Esophagus muscularis mucosa (tissue), 3 donors: ENCODE data around the gene MDFIC2.

ENCODE experiments used
- CTCF ChIP-seq, 3 experiments: fragments of 200-600 bp in 2 of 3; fragments of 450-650 bp in 1 of 3; sonication (generic) in 2 of 3; IDR thresholded peaks; one replicate each; pipeline ENCODE4 v1.5.1; 2017 to 2019; ENCODE audit warnings: antibody characterized with exemption in 3 of 3, mild to moderate bottlenecking in 2 of 3, moderate library complexity in 1 of 3
- EP300 ChIP-seq: sonication (generic); formaldehyde crosslinking; IDR thresholded peaks from one replicate; pipeline ENCODE4 v1.6.1; 2017; ENCODE audit warnings: antibody characterized with exemption

- TF ChIP-seq CTCF (IDR thresholded peaks at IDR 0.05) (no peak), EP300 (no peak)
Measured at GRCh38 chr3:70150599-70150998, 161.8 kb downstream of the MDFIC2 start.
